HepG2 (cell line): ENCODE data around the gene EFS. TPM values are rescaled to one million over a fixed set of nuclear protein-coding genes. Genes with fewer than 3 reads are reported as not detected.

Experiments used
- ATAC-seq: fragments of 200-7000 bp; cut with Tn5 transposase; 3 replicates; pipeline ENCODE4 v1.9.1; 2020; ENCODE audit warnings: mild to moderate bottlenecking, moderate library complexity
- BruUV-seq: library from RNA; stranded (reverse); fragments of 400-500 nt; replicated peaks from 2 replicates; lab custom pipeline; 2021; lab: Mats Ljungman, UMichigan
- CTCF ChIA-PET: fragments of 300-600 bp; formaldehyde crosslinking; extraction: SDS; loops from one replicate; lab custom pipeline; 2021; ENCODE audit warnings: low total read pairs, inconsistent platforms, low intra/inter-chr PET ratio; lab: Yijun Ruan, JAX
- POLR2A ChIA-PET: fragments of 350-600 bp; sonication (Branson Sonifier 250); formaldehyde crosslinking; loops from one replicate; lab custom pipeline; 2020; ENCODE audit warnings: antibody characterized with exemption, inconsistent platforms; lab: Yijun Ruan, JAX
- DNase-seq: peaks from one replicate; pipeline ENCODE4 v3.0.0-alpha.2; 2015; ENCODE audit warnings: low spot score
- FAIRE-seq: peaks from 3 replicates; lab custom pipeline; 2011; peaks lifted over from hg19 to GRCh38; lab: Jason Lieb, UNC
- H2AFZ ChIP-seq: one replicate; pipeline ENCODE4 v1.6.1; 2011; ENCODE audit warnings: low read length, inconsistent platforms
- H3K27ac ChIP-seq: fragments of 300-600 bp; 3 replicates; pipeline ENCODE4 v1.8.0; 2011; ENCODE audit warnings: mixed run types, mild to moderate bottlenecking, mixed read lengths, low read length, inconsistent platforms; ENCODE audit not compliant: insufficient read depth; ENCODE audit errors: extremely low read length
- H3K27me3 ChIP-seq, 2 experiments: fragments of 200-600 bp in 1 of 2; 2 replicates in 1 of 2; 3 replicates in 1 of 2; pipeline versions ENCODE4 v1.6.0 to v1.8.0; 2011; ENCODE audit warnings: low read length in 2 of 2, mild to moderate bottlenecking in 2 of 2, moderate library complexity in 2 of 2, inconsistent platforms in 1 of 2; ENCODE audit not compliant: insufficient read depth in 2 of 2, control insufficient read depth in 1 of 2
- H3K36me3 ChIP-seq, 2 experiments: fragments of 200-600 bp in 1 of 2; replicated peaks in 1 of 2; 2 replicates in 1 of 2; 3 replicates in 1 of 2; pipeline versions ENCODE4 v1.5.1 to v1.8.0; 2011; ENCODE audit warnings: low read length in 2 of 2, inconsistent platforms in 1 of 2; ENCODE audit not compliant: insufficient read depth in 2 of 2, control insufficient read depth in 1 of 2
- H3K4me1 ChIP-seq: 2 replicates; pipeline ENCODE4 v1.5.1; 2012; ENCODE audit warnings: low read length, inconsistent platforms; ENCODE audit not compliant: insufficient read depth
- H3K4me2 ChIP-seq: 2 replicates; pipeline ENCODE4 v1.6.0; 2011; ENCODE audit warnings: low read depth, low read length, inconsistent platforms
- H3K4me3 ChIP-seq, 3 experiments: fragments of 200-600 bp in 1 of 3; sonication (generic), shearing (Covaris generic) in 1 of 3; replicated peaks in 1 of 3; 2 replicates each; pipeline ENCODE4 v1.5.1; 2011 to 2016; ENCODE audit warnings: low read length in 3 of 3, inconsistent platforms in 2 of 3, low read depth in 2 of 3, mild to moderate bottlenecking in 2 of 3, control low read depth in 1 of 3, mixed read lengths in 1 of 3; ENCODE audit not compliant: insufficient read depth in 1 of 3
- H3K79me2 ChIP-seq: one replicate; pipeline ENCODE4 v1.6.1; 2011; ENCODE audit warnings: low read length, inconsistent platforms; ENCODE audit not compliant: insufficient read depth
- H3K9ac ChIP-seq: 2 replicates; pipeline ENCODE4 v1.6.0; 2011; ENCODE audit warnings: mild to moderate bottlenecking, low read depth, low read length, inconsistent platforms; ENCODE audit not compliant: insufficient read depth
- H3K9me3 ChIP-seq: 2 replicates; pipeline ENCODE4 v1.5.1; 2012; ENCODE audit warnings: mild to moderate bottlenecking, low read length
- H4K20me1 ChIP-seq: 2 replicates; pipeline ENCODE4 v1.6.0; 2011; ENCODE audit warnings: inconsistent platforms, mild to moderate bottlenecking, low read length, moderate library complexity; ENCODE audit not compliant: insufficient read depth
- ETV5 ChIP-seq: IDR thresholded peaks from 2 replicates; pipeline ENCODE4 v1.6.1; 2018; ENCODE audit warnings: missing biosample characterization, missing genetic modification reagents, inconsistent platforms, borderline replicate concordance
- NFE2L1 ChIP-seq: sonication (generic); formaldehyde crosslinking; IDR thresholded peaks from 2 replicates; pipeline ENCODE4 v1.4.0; 2020; ENCODE audit warnings: missing genetic modification reagents, mild to moderate bottlenecking, borderline replicate concordance
- RAD51 ChIP-seq: fragments of 450-650 bp; IDR thresholded peaks from 2 replicates; pipeline ENCODE4 v1.6.1; 2016; ENCODE audit warnings: borderline replicate concordance
- SPEN ChIP-seq: sonication (generic); formaldehyde crosslinking; IDR thresholded peaks from 2 replicates; pipeline ENCODE4 v1.5.1; 2020; ENCODE audit warnings: low read depth, mild to moderate bottlenecking, missing genetic modification reagents
- TOE1 ChIP-seq: sonication (generic); formaldehyde crosslinking; IDR thresholded peaks from 2 replicates; pipeline ENCODE4 v1.4.0; 2020; ENCODE audit warnings: mild to moderate bottlenecking, missing genetic modification reagents
- ZFP36 ChIP-seq: fragments of 150-350 bp; IDR thresholded peaks from 2 replicates; pipeline ENCODE4 v1.6.1; 2018; ENCODE audit warnings: borderline replicate concordance, low read length, low read depth; ENCODE audit not compliant: partially characterized antibody
- ZNF180 ChIP-seq: sonication (generic); formaldehyde crosslinking; IDR thresholded peaks from 2 replicates; pipeline ENCODE4 v1.4.0; 2020; ENCODE audit warnings: low read depth, missing genetic modification reagents, borderline replicate concordance
- ZNF557 ChIP-seq: sonication (generic); formaldehyde crosslinking; IDR thresholded peaks from 2 replicates; pipeline ENCODE4 v1.4.0; 2020; ENCODE audit warnings: missing genetic modification reagents
- ZNF564 ChIP-seq: sonication (generic); formaldehyde crosslinking; IDR thresholded peaks from 2 replicates; pipeline ENCODE4 v1.8.1; 2023; ENCODE audit warnings: mild to moderate bottlenecking, missing genetic modification reagents
- ZNF614 ChIP-seq: IDR thresholded peaks from 2 replicates; pipeline ENCODE4 v1.6.1; 2018; ENCODE audit warnings: missing biosample characterization, missing genetic modification reagents, inconsistent platforms, borderline replicate concordance
- ZNF703 ChIP-seq: sonication (generic); formaldehyde crosslinking; IDR thresholded peaks from 2 replicates; pipeline ENCODE4 v1.5.1; 2020; ENCODE audit warnings: missing genetic modification reagents, mild to moderate bottlenecking, moderate library complexity, borderline replicate concordance
- ZNF891 ChIP-seq: sonication (generic); formaldehyde crosslinking; IDR thresholded peaks from 2 replicates; pipeline ENCODE4 v1.5.0; 2020; ENCODE audit warnings: mild to moderate bottlenecking, missing genetic modification reagents
- WGBS: methylation state at CpG from one replicate; pipeline ENCODE4 v1.1.6; 2017; ENCODE audit warnings: low lambda C conversion rate; 5-methylcytosine and 5-hydroxymethylcytosine counted together
- in situ Hi-C: cut with HindIII; loops from 2 replicates; pipeline ENCODE4 v1.10.0; 2017; ENCODE audit warnings: low pct_unique_long_range_greater_than_20kb; ENCODE audit not compliant: extremely low pct_ligation_motif_present
- intact Hi-C: fragments of 100-400 bp; cut with micrococcal nuclease; formaldehyde crosslinking; loops from one replicate; pipeline ENCODE4 v1.10.0; 2022; ENCODE audit not compliant: unreplicated experiment
- polyA plus RNA-seq, 8 experiments: library from polyadenylated mRNA; depleted of rRNA in 3 of 8; stranded (reverse) in 7 of 8; unstranded in 1 of 8; fragments of >200 nt; fragmentation: Illumina TruSeq in 4 of 8; extraction: Trizol in 4 of 8; gene quantifications; 2 replicates each; pipeline versions ENCODE4 v1.2.1 to v1.2.3, GENCODE V29; 2011 to 2016; ENCODE audit warnings: low read depth in 4 of 8, missing spikeins in 1 of 8, mixed read lengths in 1 of 8; ENCODE audit not compliant: insufficient read depth in 1 of 8
- total RNA-seq, 5 experiments: library from RNA; depleted of rRNA; stranded (reverse); fragments of >200 nt; fragmentation: Illumina TruSeq; extraction: Trizol; gene quantifications; 2 replicates each; pipeline ENCODE4 v1.2.3, GENCODE V29; 2016; ENCODE audit warnings: low read depth in 1 of 5
- TF ChIP-seq, protein P1 (sequence below): sonication (generic); formaldehyde crosslinking; IDR thresholded peaks from 2 replicates; pipeline ENCODE4 v1.5.1; 2020; ENCODE audit warnings: mild to moderate bottlenecking, missing genetic modification reagents, borderline replicate concordance
- TF ChIP-seq, protein P2 (sequence below): sonication (generic); formaldehyde crosslinking; IDR thresholded peaks from 2 replicates; pipeline ENCODE4 v1.4.0; 2020; ENCODE audit warnings: mild to moderate bottlenecking, low read depth, missing genetic modification reagents
- TF ChIP-seq, protein P3 (sequence below): sonication (generic); formaldehyde crosslinking; conservative IDR thresholded peaks from 2 replicates; pipeline ENCODE4 v1.5.0; 2020; ENCODE audit warnings: missing genetic modification reagents

The EFS gene
- total and polyA plus RNA-seq, 2 of the 13 experiments (the other 11 are each of a cell fraction or from before 2014, with no cell fraction given) = not detected

DNA sequence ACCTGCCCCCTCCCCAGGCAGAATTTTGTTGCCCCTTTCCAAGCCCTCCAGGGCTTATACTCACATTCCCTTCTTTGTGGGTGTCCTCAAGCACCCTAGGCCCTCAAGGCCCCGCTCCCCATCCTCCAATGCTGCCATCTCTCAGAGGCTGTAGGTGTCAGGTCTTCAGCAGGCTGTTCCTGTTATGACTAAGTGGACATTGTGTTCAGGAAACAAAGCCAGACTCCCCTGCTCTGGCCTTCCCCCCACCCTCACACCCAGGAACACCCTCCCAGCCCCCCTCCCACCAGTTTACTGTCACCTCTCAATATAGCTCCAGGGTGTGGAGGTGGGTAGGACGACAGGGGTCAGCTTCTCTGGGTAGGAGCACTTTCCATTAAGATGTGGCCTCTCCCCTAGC is 44.5 kb upstream of the EFS start:
- DNase-seq = no peak
- in situ Hi-C loops (no loop called here), intact Hi-C loops (no loop called here)
- Histone ChIP-seq H3K9me3 (no peaks in the 10 kb centered on the region), H3K9ac (no peak overlapping the region), H2AFZ (no peak overlapping the region), H3K4me1 (no peaks in the 10 kb centered on the region), H3K79me2 (no peaks in the 10 kb centered on the region), H3K4me2 (no peak overlapping the region), H3K27me3 (peaks cover 52 to 100% of the 10 kb centered on the region in 2 experiments), H3K36me3 (no peaks in the 10 kb centered on the region), H4K20me1 (no peaks in the 10 kb centered on the region), H3K27ac (no peak overlapping the region), H3K4me3 (no peak overlapping the region)
- BruUV-seq = no TSS peak
- no peak for FAIRE-seq
- ATAC-seq = no peak
- ChIA-PET POLR2A (interaction anchor here (1.5 kb wide), 1 partner anchor 60 kb away, joined by 4 read pairs; the partner anchor contains the start of gene NGDN), CTCF (no interaction called here)
- 0% methylated on average over 2 of the region's 2 CpGs for WGBS
- TF ChIP-seq ZFP36 = no peak
- TF ChIP-seq NFE2L1 (CRISPR knock-in tag) = no peak
- TF ChIP-seq ZNF614 = no peak
- TF ChIP-seq, protein P1, sequence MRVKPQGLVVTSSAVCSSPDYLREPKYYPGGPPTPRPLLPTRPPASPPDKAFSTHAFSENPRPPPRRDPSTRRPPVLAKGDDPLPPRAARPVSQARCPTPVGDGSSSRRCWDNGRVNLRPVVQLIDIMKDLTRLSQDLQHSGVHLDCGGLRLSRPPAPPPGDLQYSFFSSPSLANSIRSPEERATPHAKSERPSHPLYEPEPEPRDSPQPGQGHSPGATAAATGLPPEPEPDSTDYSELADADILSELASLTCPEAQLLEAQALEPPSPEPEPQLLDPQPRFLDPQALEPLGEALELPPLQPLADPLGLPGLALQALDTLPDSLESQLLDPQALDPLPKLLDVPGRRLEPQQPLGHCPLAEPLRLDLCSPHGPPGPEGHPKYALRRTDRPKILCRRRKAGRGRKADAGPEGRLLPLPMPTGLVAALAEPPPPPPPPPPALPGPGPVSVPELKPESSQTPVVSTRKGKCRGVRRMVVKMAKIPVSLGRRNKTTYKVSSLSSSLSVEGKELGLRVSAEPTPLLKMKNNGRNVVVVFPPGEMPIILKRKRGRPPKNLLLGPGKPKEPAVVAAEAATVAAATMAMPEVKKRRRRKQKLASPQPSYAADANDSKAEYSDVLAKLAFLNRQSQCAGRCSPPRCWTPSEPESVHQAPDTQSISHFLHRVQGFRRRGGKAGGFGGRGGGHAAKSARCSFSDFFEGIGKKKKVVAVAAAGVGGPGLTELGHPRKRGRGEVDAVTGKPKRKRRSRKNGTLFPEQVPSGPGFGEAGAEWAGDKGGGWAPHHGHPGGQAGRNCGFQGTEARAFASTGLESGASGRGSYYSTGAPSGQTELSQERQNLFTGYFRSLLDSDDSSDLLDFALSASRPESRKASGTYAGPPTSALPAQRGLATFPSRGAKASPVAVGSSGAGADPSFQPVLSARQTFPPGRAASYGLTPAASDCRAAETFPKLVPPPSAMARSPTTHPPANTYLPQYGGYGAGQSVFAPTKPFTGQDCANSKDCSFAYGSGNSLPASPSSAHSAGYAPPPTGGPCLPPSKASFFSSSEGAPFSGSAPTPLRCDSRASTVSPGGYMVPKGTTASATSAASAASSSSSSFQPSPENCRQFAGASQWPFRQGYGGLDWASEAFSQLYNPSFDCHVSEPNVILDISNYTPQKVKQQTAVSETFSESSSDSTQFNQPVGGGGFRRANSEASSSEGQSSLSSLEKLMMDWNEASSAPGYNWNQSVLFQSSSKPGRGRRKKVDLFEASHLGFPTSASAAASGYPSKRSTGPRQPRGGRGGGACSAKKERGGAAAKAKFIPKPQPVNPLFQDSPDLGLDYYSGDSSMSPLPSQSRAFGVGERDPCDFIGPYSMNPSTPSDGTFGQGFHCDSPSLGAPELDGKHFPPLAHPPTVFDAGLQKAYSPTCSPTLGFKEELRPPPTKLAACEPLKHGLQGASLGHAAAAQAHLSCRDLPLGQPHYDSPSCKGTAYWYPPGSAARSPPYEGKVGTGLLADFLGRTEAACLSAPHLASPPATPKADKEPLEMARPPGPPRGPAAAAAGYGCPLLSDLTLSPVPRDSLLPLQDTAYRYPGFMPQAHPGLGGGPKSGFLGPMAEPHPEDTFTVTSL (CRISPR knock-in tag) = no peak
- TF ChIP-seq TOE1 = no peak
- no peak for TF ChIP-seq ETV5 (CRISPR knock-in tag)
- TF ChIP-seq, protein P2, sequence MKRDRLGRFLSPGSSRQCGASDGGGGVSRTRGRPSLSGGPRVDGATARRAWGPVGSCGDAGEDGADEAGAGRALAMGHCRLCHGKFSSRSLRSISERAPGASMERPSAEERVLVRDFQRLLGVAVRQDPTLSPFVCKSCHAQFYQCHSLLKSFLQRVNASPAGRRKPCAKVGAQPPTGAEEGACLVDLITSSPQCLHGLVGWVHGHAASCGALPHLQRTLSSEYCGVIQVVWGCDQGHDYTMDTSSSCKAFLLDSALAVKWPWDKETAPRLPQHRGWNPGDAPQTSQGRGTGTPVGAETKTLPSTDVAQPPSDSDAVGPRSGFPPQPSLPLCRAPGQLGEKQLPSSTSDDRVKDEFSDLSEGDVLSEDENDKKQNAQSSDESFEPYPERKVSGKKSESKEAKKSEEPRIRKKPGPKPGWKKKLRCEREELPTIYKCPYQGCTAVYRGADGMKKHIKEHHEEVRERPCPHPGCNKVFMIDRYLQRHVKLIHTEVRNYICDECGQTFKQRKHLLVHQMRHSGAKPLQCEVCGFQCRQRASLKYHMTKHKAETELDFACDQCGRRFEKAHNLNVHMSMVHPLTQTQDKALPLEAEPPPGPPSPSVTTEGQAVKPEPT (CRISPR knock-in tag) = no peak
- no peak for TF ChIP-seq ZNF180 (CRISPR knock-in tag)
- no peak for TF ChIP-seq ZNF557 (CRISPR knock-in tag)
- no peak for TF ChIP-seq RAD51
- TF ChIP-seq ZNF891 (CRISPR knock-in tag) = no peak
- no peak for TF ChIP-seq ZNF564 (CRISPR knock-in tag)
- TF ChIP-seq SPEN (CRISPR knock-in tag) = no peak
- no peak for TF ChIP-seq ZNF703 (CRISPR knock-in tag)
- TF ChIP-seq, protein P3, sequence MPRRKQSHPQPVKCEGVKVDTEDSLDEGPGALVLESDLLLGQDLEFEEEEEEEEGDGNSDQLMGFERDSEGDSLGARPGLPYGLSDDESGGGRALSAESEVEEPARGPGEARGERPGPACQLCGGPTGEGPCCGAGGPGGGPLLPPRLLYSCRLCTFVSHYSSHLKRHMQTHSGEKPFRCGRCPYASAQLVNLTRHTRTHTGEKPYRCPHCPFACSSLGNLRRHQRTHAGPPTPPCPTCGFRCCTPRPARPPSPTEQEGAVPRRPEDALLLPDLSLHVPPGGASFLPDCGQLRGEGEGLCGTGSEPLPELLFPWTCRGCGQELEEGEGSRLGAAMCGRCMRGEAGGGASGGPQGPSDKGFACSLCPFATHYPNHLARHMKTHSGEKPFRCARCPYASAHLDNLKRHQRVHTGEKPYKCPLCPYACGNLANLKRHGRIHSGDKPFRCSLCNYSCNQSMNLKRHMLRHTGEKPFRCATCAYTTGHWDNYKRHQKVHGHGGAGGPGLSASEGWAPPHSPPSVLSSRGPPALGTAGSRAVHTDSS = no peak
